Peyer's patch (tissue), 4 donors: ENCODE data around the gene ALDOC. TPM values are rescaled to one million over a fixed set of nuclear protein-coding genes. Genes with fewer than 3 reads are reported as not detected.
A peak's percentile ranks its signal among the peaks of the same experiment; 100 is the strongest.

Experiments
- DNase-seq, 3 donors: peaks; one replicate each; pipeline ENCODE4 v3.0.0-alpha.2; 2017 to 2019
- H3K27ac ChIP-seq, 4 donors: fragments of 200-600 bp; sonication (generic); one replicate each; pipeline ENCODE4 v1.5.1; 2016 to 2019
- H3K27me3 ChIP-seq, 2 donors: fragments of 200-600 bp; sonication (generic); one replicate each; pipeline ENCODE4 v1.5.1; 2019
- H3K36me3 ChIP-seq, 3 donors: fragments of 200-600 bp; sonication (generic); one replicate each; pipeline ENCODE4 v1.5.1; 2016 to 2019
- H3K4me1 ChIP-seq, 4 donors: fragments of 200-600 bp; sonication (generic); one replicate each; pipeline ENCODE4 v1.5.1; 2016 to 2019
- H3K4me3 ChIP-seq, 4 donors: fragments of 200-600 bp; sonication (generic); 1 replicate in 3 of 4; 2 replicates in 1 of 4; pipeline ENCODE4 v1.5.1; 2016 to 2019; ENCODE audit warnings: mild to moderate bottlenecking in 1 of 4
- H3K9me3 ChIP-seq, 4 donors: fragments of 200-600 bp; sonication (generic); one replicate each; pipeline ENCODE4 v1.5.1; 2016 to 2019; ENCODE audit warnings: mild to moderate bottlenecking in 1 of 4
- CTCF ChIP-seq, 6 experiments: fragments of 450-650 bp in 4 of 6; fragments of 200-600 bp in 2 of 6; sonication (generic) in 1 of 6; IDR thresholded peaks; one replicate each; pipeline ENCODE4 v1.5.1; 2017 to 2019; ENCODE audit warnings: antibody characterized with exemption in 6 of 6, mild to moderate bottlenecking in 3 of 6, moderate library complexity in 1 of 6
- POLR2A ChIP-seq, 2 donors: fragments of 450-650 bp; IDR thresholded peaks; one replicate each; pipeline ENCODE4 v1.5.1; 2017; ENCODE audit warnings: antibody characterized with exemption in 2 of 2, mild to moderate bottlenecking in 2 of 2, moderate library complexity in 2 of 2
- total RNA-seq, 4 donors: library from RNA; depleted of rRNA; stranded (reverse); fragments of >200 nt; gene quantifications; one replicate each; pipeline ENCODE4 v1.1.0, GENCODE V29; 2016

The ALDOC gene
- total RNA-seq, 4 donors from 2014 or later: 14.9 to 192 (median 120) TPM

- Histone ChIP-seq H3K36me3 (no peaks in the 10 kb centered on the region), H3K9me3 (no peaks in the 10 kb centered on the region), H3K4me3 (peak overlapping the region in 2 of 4 donors; percentile 78 to 79), H3K27me3 (no peaks in the 10 kb centered on the region), H3K4me1 (peaks cover 0 to 27% (median 0%) of the 10 kb centered on the region in 4 donors), H3K27ac (peak overlapping the region in 3 of 4 donors; percentile 87 to 99 (median 95))
- no peak for TF ChIP-seq CTCF (IDR thresholded peaks at IDR 0.05)
- TF ChIP-seq POLR2A (IDR thresholded peaks at IDR 0.05): no peak
- DNase-seq: no peak
Observed at GRCh38 chr17:28597606-28598383, 21.1 kb upstream of the ALDOC start.

- TF ChIP-seq POLR2A (IDR thresholded peaks at IDR 0.05): no peak
- TF ChIP-seq CTCF (IDR thresholded peaks at IDR 0.05): no peak
- no peak overlapping the region for H3K27ac ChIP-seq
- no peaks in the 10 kb centered on the region for H3K9me3 ChIP-seq
- H3K27me3 ChIP-seq: no peaks in the 10 kb centered on the region
- peaks cover 0 to 28% (median 0%) of the 10 kb centered on the region in 3 donors for H3K36me3 ChIP-seq
- no peak for DNase-seq
- no peak overlapping the region for H3K4me3 ChIP-seq
- no peaks in the 10 kb centered on the region for H3K4me1 ChIP-seq
Observed at GRCh38 chr17:28592260-28592659, 15.6 kb upstream of the ALDOC start.

- no peak for DNase-seq
- no peaks in the 10 kb centered on the region for H3K9me3 ChIP-seq
- H3K27ac ChIP-seq: no peak overlapping the region
- TF ChIP-seq POLR2A (IDR thresholded peaks at IDR 0.05): no peak
- TF ChIP-seq CTCF (IDR thresholded peaks at IDR 0.05): no peak
- peaks cover 0 to 59% (median 0%) of the 10 kb centered on the region in 3 donors for H3K36me3 ChIP-seq
- no peaks in the 10 kb centered on the region for H3K4me1 ChIP-seq
- H3K27me3 ChIP-seq: no peaks in the 10 kb centered on the region
- H3K4me3 ChIP-seq: no peak overlapping the region
Observed at GRCh38 chr17:28585851-28586250, 9.2 kb upstream of the ALDOC start.

- no peaks in the 10 kb centered on the region for H3K9me3 ChIP-seq
- no peak for DNase-seq
- H3K36me3 ChIP-seq: peaks cover 0 to 58% (median 0%) of the 10 kb centered on the region in 3 donors
- TF ChIP-seq POLR2A (IDR thresholded peaks at IDR 0.05) (no peak), CTCF (IDR thresholded peaks at IDR 0.05) (no peak)
- H3K27me3 ChIP-seq: no peaks in the 10 kb centered on the region
- H3K4me3 ChIP-seq: no peak overlapping the region
- H3K27ac ChIP-seq: no peak overlapping the region
- no peaks in the 10 kb centered on the region for H3K4me1 ChIP-seq
Observed at GRCh38 chr17:28584434-28584833, 7.7 kb upstream of the ALDOC start.

GRCh38 chr17:28582513-28582912 is 5.8 kb upstream of the ALDOC start:
- Histone ChIP-seq H3K27ac (no peak overlapping the region), H3K4me3 (no peak overlapping the region), H3K9me3 (no peaks in the 10 kb centered on the region), H3K27me3 (no peaks in the 10 kb centered on the region), H3K36me3 (peaks cover 0 to 56% (median 0%) of the 10 kb centered on the region in 3 donors), H3K4me1 (no peaks in the 10 kb centered on the region)
- TF ChIP-seq CTCF (IDR thresholded peaks at IDR 0.05) (no peak), POLR2A (IDR thresholded peaks at IDR 0.05) (no peak)
- no peak for DNase-seq
